ENCODE data around the gene AUH.

The AUH gene

GRCh38 chr9:91192381-91193086 is 169.2 kb downstream of the AUH start:
- H3K79me2 ChIP-seq (ENCODE audit: control insufficient read depth, insufficient read depth, low read length, unreplicated experiment) = no peaks in the 10 kb centered on the region
- H3K36me3 ChIP-seq (ENCODE audit: insufficient read depth, low read length) = no peaks in the 10 kb centered on the region
- H3K4me1 ChIP-seq (ENCODE audit: control insufficient read depth, insufficient read depth, low read length, unreplicated experiment) = peaks cover 48% of the 10 kb centered on the region
- no peaks in the 10 kb centered on the region for H3K27me3 ChIP-seq (ENCODE audit: insufficient read depth, low read length)
- H2AFZ ChIP-seq (ENCODE audit: low read length, unreplicated experiment) = no peak overlapping the region
- no peak overlapping the region for H3K4me3 ChIP-seq (ENCODE audit: low read depth, low read length)
- peak overlapping the region; percentile 99 for H3K27ac ChIP-seq (ENCODE audit: low read depth, low read length)

GRCh38 chr9:91191411-91192380 is 170.0 kb downstream of the AUH start:
- Histone ChIP-seq H3K4me1 (ENCODE audit: control insufficient read depth, insufficient read depth, low read length, unreplicated experiment) (peaks cover 49% of the 10 kb centered on the region), H3K79me2 (ENCODE audit: control insufficient read depth, insufficient read depth, low read length, unreplicated experiment) (no peaks in the 10 kb centered on the region), H3K4me3 (ENCODE audit: low read depth, low read length) (no peak overlapping the region), H3K36me3 (ENCODE audit: insufficient read depth, low read length) (no peaks in the 10 kb centered on the region), H3K27ac (ENCODE audit: low read depth, low read length) (peak overlapping the region; percentile 99), H3K27me3 (ENCODE audit: insufficient read depth, low read length) (no peaks in the 10 kb centered on the region), H2AFZ (ENCODE audit: low read length, unreplicated experiment) (no peak overlapping the region)

- Histone ChIP-seq H3K27ac (ENCODE audit: low read depth, low read length) (no peak overlapping the region), H3K4me1 (ENCODE audit: control insufficient read depth, insufficient read depth, low read length, unreplicated experiment) (peaks cover 46% of the 10 kb centered on the region), H3K36me3 (ENCODE audit: insufficient read depth, low read length) (no peaks in the 10 kb centered on the region)
Measured at GRCh38 chr9:91190062-91190461, 171.7 kb downstream of the AUH start.

GRCh38 chr9:91188719-91189590 is 172.8 kb downstream of the AUH start:
- peaks cover 37% of the 10 kb centered on the region for H3K4me1 ChIP-seq (ENCODE audit: control insufficient read depth, insufficient read depth, low read length, unreplicated experiment)

More at GRCh38 chr9:91190062-91190461, 171.7 kb downstream of the AUH start:
- H3K79me2 ChIP-seq (ENCODE audit: control insufficient read depth, insufficient read depth, low read length, unreplicated experiment) = no peaks in the 10 kb centered on the region
- no peaks in the 10 kb centered on the region for H3K27me3 ChIP-seq (ENCODE audit: insufficient read depth, low read length)
- no peak overlapping the region for H2AFZ ChIP-seq (ENCODE audit: low read length, unreplicated experiment)
- H3K4me3 ChIP-seq (ENCODE audit: low read depth, low read length) = no peak overlapping the region

GRCh38 chr9:91187965-91188344 is 173.8 kb downstream of the AUH start:
- H3K27me3 ChIP-seq (ENCODE audit: insufficient read depth, low read length) = no peaks in the 10 kb centered on the region
- peak overlapping the region; percentile 57; the same call in 1 of the 2 replicates for H3K27ac ChIP-seq (ENCODE audit: low read depth, low read length)
- H3K4me1 ChIP-seq (ENCODE audit: control insufficient read depth, insufficient read depth, low read length, unreplicated experiment) = peaks cover 31% of the 10 kb centered on the region

More at GRCh38 chr9:91188719-91189590, 172.8 kb downstream of the AUH start:
- Histone ChIP-seq H3K27me3 (ENCODE audit: insufficient read depth, low read length) (no peaks in the 10 kb centered on the region), H3K27ac (ENCODE audit: low read depth, low read length) (no peak overlapping the region), H3K4me3 (ENCODE audit: low read depth, low read length) (no peak overlapping the region), H2AFZ (ENCODE audit: low read length, unreplicated experiment) (no peak overlapping the region), H3K79me2 (ENCODE audit: control insufficient read depth, insufficient read depth, low read length, unreplicated experiment) (no peaks in the 10 kb centered on the region), H3K36me3 (ENCODE audit: insufficient read depth, low read length) (no peaks in the 10 kb centered on the region)

GRCh38 chr9:91187311-91187964 is 174.3 kb downstream of the AUH start:
- Histone ChIP-seq H3K27me3 (ENCODE audit: insufficient read depth, low read length) (no peaks in the 10 kb centered on the region), H3K27ac (ENCODE audit: low read depth, low read length) (peak overlapping the region; percentile 57), H3K79me2 (ENCODE audit: control insufficient read depth, insufficient read depth, low read length, unreplicated experiment) (no peaks in the 10 kb centered on the region), H3K36me3 (ENCODE audit: insufficient read depth, low read length) (no peaks in the 10 kb centered on the region), H3K4me3 (ENCODE audit: low read depth, low read length) (no peak overlapping the region; the same call in 1 of the 2 replicates), H3K4me1 (ENCODE audit: control insufficient read depth, insufficient read depth, low read length, unreplicated experiment) (peaks cover 28% of the 10 kb centered on the region), H2AFZ (ENCODE audit: low read length, unreplicated experiment) (no peak overlapping the region)

More at GRCh38 chr9:91187965-91188344, 173.8 kb downstream of the AUH start:
- Histone ChIP-seq H3K4me3 (ENCODE audit: low read depth, low read length) (no peak overlapping the region), H3K36me3 (ENCODE audit: insufficient read depth, low read length) (no peaks in the 10 kb centered on the region), H3K79me2 (ENCODE audit: control insufficient read depth, insufficient read depth, low read length, unreplicated experiment) (no peaks in the 10 kb centered on the region), H2AFZ (ENCODE audit: low read length, unreplicated experiment) (no peak overlapping the region)

- no peaks in the 10 kb centered on the region for H3K27me3 ChIP-seq (ENCODE audit: insufficient read depth, low read length)
- H3K4me1 ChIP-seq (ENCODE audit: control insufficient read depth, insufficient read depth, low read length, unreplicated experiment) = peaks cover 21% of the 10 kb centered on the region
- no peak overlapping the region for H2AFZ ChIP-seq (ENCODE audit: low read length, unreplicated experiment)
- H3K4me3 ChIP-seq (ENCODE audit: low read depth, low read length) = no peak overlapping the region; the same call in 1 of the 2 replicates
- H3K79me2 ChIP-seq (ENCODE audit: control insufficient read depth, insufficient read depth, low read length, unreplicated experiment) = no peaks in the 10 kb centered on the region
- H3K27ac ChIP-seq (ENCODE audit: low read depth, low read length) = peak overlapping the region; percentile 57
- no peaks in the 10 kb centered on the region for H3K36me3 ChIP-seq (ENCODE audit: insufficient read depth, low read length)
Measured at GRCh38 chr9:91186632-91187108, 175.0 kb downstream of the AUH start.

GRCh38 chr9:91185193-91185886 is 176.4 kb downstream of the AUH start:
- H3K4me3 ChIP-seq (ENCODE audit: low read depth, low read length) = no peak overlapping the region
- no peak overlapping the region for H2AFZ ChIP-seq (ENCODE audit: low read length, unreplicated experiment)
- H3K4me1 ChIP-seq (ENCODE audit: control insufficient read depth, insufficient read depth, low read length, unreplicated experiment) = peaks cover 21% of the 10 kb centered on the region
- H3K27me3 ChIP-seq (ENCODE audit: insufficient read depth, low read length) = no peaks in the 10 kb centered on the region
- H3K27ac ChIP-seq (ENCODE audit: low read depth, low read length) = no peak overlapping the region
- no peaks in the 10 kb centered on the region for H3K79me2 ChIP-seq (ENCODE audit: control insufficient read depth, insufficient read depth, low read length, unreplicated experiment)
- H3K36me3 ChIP-seq (ENCODE audit: insufficient read depth, low read length) = no peaks in the 10 kb centered on the region

GRCh38 chr9:91182429-91183225 is 179.1 kb downstream of the AUH start:
- no peak overlapping the region for H3K27ac ChIP-seq (ENCODE audit: low read depth, low read length)

More at GRCh38 chr9:91182429-91183225, 179.1 kb downstream of the AUH start:
- H3K36me3 ChIP-seq (ENCODE audit: insufficient read depth, low read length) = no peaks in the 10 kb centered on the region
- H3K4me1 ChIP-seq (ENCODE audit: control insufficient read depth, insufficient read depth, low read length, unreplicated experiment) = peaks cover 35% of the 10 kb centered on the region
- H3K79me2 ChIP-seq (ENCODE audit: control insufficient read depth, insufficient read depth, low read length, unreplicated experiment) = no peaks in the 10 kb centered on the region
- H3K27me3 ChIP-seq (ENCODE audit: insufficient read depth, low read length) = no peaks in the 10 kb centered on the region
- no peak overlapping the region for H2AFZ ChIP-seq (ENCODE audit: low read length, unreplicated experiment)
- H3K4me3 ChIP-seq (ENCODE audit: low read depth, low read length) = no peak overlapping the region

Data from ACC112 (cell line).